GM18870 (cell line): Measurements from ENCODE around the gene CLSTN1.
"Not testable (repeated sequence)": the region's sequence is repeated elsewhere in the genome, so short reads cannot be mapped to it uniquely, and the experiment has no call there.

Experiments used
- ATAC-seq: cut with Tn5 transposase; IDR thresholded peaks from one replicate; pipeline ENCODE4 v1.9.1; 2021; ENCODE audit warnings: moderate library complexity; ENCODE audit not compliant: unreplicated experiment

CLSTN1 gene

DNA sequence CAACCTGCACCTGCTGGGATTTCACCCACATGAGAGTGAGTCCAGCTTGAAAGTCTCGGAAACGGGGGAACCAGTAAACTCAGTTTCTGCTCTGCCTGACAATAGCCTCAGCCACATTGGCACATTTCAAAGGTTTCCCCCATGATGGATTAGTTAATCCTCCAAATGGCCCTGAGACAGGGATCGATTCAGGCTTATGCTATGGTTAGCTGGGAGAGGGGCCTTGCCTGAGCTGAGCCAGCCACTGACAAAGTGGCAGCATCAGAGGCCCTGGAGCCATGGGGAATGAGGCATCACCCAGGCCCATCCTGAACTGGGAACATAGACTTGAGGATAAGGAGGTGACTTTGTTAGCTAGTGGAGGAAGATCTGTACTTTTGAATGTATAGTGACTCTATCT is 2.9 kb upstream of the CLSTN1 start:
- no peak for ATAC-seq

DNA sequence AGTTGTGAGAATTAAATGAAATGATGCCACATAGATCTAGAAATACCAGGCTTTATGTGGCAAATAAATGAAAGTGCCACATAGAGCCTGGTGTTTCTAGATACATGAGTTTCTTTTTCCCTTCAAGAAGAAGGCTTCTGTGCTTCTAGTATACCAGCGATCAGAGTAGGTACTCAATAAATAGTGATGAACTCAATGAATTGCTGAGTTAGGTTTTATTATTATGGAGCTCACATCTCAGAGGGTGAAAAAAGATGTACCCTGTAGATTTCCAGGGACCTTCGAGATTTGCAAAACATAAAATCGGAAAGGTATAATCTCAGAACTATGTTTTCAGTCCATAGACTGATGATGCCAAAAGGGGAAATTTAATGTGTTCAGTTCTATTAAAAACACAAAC is 2.3 kb upstream of the CLSTN1 start:
- ATAC-seq, result no peak

DNA sequence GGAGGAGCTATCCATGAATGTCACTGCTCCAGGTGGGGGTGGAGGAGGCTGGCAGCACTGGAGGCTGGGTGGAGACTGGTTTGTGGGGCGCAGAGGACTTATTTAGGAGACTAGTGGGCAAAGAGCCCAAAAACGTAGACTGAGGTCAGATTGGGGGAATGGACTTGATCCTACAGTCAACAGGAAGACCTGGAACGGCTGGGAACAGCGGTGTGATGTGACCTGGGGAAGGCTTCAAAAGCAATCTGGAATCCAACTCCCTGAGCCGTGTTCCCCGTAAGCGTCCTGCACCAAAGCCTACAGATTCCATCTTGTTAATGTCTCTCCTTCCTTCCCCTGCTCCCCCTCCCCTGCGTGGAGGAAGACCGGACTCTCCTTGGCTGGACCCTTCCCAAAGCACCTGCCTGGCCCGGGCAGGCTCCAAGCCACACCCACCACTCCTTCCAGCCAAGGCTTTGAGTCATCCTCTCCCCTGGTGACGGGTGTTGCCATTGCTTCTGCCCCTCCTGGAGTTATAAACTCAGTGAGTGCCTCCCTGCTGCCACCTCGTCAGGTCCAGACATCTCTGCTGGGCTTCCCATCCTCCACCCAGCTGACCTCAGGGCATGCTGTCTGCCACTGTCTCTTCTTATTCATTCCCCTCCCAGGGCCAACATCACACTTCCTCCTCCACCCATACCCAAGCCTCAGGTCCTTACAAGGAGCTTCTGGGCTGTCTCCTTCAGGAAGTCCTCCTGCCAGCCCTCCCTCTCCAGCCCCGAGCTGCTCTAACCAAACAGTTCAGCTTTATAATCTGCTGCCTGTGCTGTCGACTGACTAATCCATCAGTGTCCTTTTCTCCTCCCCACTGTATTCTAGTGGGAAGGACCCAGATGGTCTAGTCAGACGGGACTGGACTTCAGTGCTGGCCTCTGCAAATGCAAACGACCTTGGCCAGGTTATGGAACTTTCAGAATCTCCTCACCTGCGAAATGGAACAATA is 1.6 kb upstream of the CLSTN1 start:
- no peak for ATAC-seq

DNA sequence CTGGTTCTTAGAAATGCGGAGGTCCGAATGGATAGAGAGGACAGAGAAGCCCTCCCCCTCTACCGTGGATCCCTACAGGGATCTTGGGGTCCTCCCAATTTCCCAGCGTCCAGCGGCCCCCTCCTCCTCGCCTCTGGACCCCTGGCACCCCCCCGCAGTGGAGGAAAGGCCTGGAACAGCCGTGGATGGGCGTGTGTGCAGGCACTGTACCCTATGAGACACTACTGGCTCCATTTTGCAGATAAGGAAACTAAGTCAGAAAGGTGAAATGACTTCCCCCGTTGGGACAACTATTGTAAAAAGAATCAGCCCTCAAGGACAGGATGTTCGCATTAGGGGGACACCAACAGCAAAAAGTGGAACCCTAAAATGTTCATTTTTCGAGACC is 931 bp upstream of the CLSTN1 start:
- no peak for ATAC-seq

DNA sequence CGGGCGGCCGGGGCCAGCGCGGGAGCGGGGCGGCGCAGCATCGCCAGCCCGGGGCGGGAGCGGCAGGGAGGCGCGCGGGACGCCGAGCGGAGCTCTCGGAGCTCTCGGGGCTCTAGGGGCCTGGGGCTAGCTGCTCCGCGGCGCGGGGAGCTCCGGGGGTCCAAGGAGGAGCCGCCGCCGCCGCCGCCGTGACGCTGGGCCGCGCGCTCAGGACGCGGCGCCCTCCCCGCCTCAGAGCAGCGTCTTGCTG is 147 bp downstream of the CLSTN1 start:
- no peak for ATAC-seq

DNA sequence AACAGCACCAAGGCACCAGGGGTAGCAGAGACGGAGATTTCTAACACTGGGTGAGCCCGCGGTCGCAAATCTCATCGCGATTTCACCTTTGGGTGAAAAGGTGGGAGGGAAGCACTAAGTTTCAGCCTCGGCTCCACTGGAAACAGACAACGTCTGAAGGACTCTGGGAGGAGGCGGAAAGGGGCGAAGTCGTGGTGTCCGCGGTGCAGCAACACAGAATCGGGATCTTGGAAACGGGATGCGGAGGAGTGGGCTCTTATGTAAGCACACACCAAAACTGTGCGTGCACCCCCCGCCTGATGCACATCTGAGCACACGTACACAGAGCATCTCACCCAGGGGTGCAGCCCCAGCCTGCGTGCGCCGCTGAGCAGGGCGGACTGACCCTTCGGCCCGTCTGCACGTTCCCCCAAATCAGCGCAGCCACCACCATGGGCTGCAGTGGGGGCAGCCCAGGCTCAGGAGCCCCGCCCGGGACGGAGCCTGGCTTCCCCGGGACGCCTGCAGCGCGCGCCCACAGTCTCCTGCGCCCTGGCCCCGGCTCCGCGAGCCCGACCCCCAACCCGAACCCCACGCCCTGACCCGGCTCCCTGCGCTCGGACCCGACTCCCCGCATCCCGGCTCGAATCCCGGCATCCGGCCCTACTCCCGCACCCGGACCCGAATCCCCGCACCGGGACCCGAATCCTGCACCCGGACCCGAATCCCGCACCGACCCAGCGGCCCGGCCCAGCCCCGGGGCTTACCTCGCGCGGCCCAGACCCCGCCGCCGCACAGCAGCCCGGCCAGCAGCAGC is 670 bp downstream of the CLSTN1 start:
- no peak for ATAC-seq

DNA sequence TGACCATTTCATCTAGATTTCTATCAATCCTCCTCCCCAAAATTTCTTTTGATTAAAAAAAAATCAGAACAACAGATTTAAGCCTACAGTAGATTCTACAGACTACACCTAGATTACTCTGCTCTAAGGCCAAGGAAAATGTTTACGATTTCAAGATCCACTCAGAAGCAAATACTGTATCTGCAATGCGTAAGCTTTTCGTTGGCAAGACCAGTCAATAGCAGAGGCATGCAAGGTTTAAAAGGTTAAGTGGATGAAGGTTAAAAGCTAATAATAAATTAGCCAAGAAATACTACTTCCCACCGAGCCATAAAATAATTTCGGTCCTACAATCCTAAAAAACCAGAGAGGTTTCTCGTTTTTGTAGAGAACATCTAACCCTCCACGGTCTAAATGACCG is 1.3 kb downstream of the CLSTN1 start:
- ATAC-seq, result no peak

DNA sequence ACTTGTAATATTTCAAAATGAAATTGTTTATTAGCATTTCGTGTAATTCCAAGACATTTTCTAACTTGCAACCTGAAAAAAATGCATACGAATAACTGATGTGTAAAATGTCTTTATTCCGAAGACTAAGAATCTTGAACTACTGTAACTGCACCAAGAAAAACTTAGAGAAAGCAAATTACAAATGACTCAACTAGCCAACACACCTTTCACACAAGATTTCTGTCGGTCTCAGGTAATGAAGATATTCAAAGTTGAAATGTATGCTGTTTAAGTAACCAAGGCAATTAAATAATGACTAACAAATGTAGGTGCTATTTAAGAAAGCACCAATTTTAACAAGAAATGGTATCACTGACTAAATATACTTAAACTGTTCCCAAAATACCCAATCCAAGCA is 2.1 kb downstream of the CLSTN1 start:
- ATAC-seq, result no peak

DNA sequence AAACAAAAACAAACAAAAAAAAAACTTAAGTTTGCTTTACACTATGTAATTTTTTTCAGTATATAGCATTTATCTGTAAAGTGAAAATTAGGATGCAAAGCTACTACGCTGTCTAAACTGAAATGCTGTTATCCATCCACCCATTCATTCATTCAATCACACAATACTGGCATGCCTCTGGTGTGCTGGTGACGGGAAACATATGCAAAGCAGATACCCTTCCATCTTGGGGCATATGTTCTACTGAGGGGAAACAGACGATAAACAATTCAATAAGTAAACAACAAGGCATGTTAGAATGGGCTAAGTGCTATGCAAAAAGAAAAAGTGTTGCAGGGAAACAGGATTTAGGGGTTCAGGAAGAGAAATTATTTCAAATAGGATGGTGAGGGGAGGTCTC is 3.2 kb downstream of the CLSTN1 start:
- ATAC-seq, result no peak

DNA sequence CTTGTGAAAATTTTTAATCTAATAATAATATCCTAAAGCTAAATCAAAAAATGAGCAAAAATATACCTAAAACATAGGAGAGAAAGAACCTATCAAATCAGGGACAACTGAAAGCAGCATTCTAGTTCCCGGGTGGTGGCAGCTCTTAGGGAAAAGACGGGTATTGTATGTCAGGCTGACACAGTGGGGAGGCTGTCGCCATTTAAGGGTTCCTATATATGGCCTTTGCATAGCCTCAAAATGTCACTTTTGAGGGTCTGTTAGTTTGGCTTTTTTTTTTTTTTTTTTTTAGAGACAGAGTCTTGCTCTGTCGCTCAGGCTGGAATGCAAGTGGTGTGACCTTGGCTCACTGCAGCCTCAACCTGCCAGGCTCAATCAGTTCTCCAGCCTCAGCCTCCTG is 6.0 kb downstream of the CLSTN1 start:
- ATAC-seq, result no peak

DNA sequence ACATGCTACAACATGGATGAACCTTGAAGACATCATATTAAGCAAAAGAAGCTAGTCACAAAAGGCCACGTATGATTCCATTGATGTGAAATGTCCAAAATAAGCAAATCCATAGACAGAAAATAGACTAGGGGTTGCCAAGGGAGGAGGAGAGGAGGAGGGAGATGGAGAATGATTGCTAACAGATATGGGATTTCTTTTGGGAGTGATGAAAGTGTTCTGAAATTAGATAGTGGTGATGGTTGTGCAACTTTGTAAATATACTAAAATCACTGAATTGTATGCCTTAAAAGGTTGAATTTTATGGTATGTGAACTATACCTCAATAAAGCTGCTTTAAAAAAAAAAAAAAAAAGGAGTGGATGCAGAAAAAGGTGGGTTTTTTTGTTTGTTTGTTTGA is 7.6 kb downstream of the CLSTN1 start:
- no peak for ATAC-seq

DNA sequence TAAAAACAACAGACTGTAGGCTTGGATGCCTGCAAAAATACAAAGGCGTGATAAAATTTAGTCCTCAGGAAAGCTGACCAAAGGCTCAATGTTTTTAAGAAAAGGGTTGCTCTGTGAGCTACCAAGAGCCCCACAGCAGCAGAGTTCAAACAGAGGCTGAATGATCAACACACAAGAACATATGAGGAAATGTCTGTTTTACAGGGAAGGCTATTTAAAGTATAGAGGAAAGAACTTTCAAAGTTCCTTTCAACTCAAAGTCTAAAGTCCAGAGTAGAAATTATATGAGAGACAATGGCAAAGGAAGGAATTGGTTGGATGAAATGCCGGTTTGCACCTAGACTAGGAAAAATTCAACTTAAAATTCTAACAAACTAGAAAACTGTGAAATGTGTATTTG is 8.6 kb downstream of the CLSTN1 start:
- no peak for ATAC-seq

DNA sequence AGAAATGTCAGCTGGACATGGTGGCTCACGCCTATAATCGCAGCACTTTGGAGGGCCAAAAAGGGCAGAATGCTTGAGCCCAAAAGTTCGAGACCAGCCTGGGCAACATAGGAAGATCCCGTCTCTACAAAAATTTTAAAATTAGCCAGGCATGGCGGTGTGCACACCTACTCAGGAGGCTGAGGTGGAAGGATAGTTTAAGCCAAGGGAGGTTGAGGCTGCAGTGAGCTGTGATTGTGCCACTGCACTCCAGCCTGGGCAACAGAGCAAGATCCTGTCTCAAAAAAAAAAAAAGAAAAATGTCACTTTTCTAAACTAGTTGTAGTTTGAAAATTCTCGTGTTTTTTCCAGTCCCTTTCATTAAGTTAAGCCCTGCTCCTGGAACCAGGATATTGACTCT is 9.1 kb downstream of the CLSTN1 start:
- ATAC-seq, result no peak

DNA sequence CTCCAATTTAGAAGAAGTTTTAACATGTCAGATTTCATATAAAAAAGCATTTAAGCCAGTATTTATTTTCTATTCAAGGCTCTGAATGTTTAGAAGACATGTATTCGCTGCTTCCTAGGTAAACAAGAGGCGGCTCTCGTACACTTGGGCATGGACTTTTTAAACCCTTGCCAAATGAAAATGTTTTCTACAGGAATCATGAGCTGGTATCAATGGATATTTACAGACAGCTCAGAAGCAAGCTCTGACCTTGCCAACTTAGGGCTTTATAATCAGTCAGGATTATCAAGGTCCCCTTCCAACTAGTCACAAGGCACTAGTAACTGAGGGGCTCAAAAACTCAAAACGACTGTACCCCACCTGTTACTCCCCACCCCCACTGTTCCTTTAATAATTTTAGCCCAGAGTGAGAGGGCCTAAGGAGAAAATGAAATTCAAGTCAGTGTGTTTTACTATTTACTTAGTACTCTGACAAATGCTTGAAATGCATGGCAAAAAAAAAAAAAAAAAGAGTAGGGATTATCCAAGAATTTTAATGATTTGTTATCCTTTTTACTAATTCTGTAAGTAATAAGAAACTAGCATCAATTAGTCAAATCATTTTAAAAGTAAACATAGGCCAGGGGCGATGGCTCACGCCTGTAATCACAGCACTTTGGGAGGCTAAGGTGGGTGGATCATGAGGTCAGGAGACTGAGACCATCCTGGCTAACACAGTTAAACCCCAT is 12.4 kb downstream of the CLSTN1 start:
- ATAC-seq, result no peak

DNA sequence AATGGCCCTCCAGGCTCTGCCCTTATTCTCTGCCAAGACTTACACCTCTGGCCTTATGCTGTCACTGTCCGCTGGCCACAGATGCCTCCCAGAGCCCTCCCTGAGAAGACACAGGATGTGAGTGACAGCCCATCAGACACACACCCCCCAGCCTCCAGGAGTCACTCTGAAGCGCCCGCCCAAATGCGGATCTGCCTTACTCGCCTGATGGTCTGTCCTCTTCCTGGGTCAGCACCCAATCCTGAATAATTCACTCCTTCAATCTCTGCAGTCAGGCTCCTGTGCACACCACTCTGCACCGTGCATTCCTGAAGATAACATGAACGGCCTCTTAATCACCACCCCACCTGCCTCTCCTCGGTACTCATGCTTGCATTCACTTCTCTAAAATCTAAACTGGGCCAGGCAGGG is 14.7 kb downstream of the CLSTN1 start:
- ATAC-seq, result no peak

DNA sequence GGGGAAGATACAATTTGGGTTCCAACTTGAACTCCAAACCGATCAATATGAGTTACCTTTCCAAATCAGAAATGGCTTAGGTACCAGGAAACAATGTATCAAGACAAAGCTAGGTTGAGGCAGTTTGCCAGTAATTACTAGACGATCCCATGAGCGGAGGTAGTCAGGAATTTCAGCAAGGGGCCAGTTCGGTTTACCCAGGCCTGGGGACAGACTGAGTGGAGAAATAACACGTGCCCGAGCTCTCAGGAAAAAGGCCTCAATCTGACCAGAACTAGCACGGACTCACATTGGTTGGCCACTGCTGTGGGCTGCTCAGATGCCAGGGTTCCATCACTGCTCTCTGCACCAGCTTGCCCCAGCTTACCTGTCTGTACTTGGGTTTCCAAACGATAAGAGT is 15.3 kb downstream of the CLSTN1 start:
- no peak for ATAC-seq

DNA sequence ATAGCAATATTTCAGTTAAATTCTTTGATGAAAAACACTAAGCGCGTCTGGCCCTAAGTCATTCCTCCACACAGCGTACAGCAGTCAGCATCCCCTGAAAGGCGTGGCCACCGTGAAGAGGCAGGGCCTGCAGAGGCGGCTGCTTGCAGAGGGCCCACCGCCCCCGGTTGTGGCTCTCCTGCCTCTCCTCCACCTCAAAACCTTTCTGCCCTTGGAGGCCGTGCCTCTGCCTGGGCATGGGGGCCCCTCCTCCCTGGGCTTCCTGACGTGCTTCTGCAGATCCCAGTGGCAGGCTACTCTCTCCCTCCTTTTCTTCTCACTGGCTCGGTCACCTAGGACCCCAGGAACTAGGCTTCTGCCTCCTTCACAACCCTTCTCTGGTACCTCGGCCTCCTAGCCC is 16.2 kb downstream of the CLSTN1 start:
- ATAC-seq, result no peak

DNA sequence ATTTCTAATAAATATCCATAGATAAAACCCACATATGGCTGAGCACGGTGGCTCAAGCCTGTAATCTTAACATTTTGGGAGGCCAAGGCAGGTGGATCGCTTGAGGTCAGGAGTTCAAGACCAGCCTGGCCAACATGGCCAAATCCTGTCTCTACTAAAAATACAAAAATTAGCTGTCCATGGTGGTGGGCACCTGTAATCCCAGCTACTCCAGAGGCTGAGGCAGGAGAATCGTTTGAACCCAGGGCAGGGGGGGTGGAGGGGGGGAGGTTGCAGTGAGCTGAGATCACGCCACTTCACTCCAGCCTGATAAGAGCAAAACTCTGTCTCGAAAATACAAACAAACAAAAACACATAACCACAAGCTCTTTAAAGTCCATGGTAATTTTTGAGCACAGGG is 17.8 kb downstream of the CLSTN1 start:
- ATAC-seq, result not testable (repeated sequence)

DNA sequence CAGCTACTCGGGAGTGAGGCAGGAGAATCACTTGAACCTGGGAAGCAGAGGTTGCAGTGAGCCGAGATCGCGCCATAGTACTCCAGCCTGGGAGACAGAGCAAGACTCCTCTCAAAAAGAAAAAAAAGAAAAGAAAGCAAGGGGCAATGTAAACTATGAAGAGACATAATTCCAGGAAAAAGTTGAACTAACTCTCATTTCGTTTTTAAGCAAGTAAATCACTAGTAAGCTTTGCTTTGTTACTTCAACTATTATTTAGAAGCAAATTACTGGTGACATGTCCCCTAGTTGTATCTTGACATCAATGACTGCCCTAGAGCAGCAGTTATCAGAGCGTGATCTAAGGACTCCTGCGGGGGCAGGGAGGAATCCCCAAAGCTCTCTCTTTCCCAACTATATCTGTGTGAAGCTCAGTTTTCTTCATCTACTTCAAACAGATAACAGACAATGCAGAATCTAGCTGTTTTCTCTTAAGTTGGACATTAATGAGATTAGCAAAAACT is 18.7 kb downstream of the CLSTN1 start:
- no peak for ATAC-seq

DNA sequence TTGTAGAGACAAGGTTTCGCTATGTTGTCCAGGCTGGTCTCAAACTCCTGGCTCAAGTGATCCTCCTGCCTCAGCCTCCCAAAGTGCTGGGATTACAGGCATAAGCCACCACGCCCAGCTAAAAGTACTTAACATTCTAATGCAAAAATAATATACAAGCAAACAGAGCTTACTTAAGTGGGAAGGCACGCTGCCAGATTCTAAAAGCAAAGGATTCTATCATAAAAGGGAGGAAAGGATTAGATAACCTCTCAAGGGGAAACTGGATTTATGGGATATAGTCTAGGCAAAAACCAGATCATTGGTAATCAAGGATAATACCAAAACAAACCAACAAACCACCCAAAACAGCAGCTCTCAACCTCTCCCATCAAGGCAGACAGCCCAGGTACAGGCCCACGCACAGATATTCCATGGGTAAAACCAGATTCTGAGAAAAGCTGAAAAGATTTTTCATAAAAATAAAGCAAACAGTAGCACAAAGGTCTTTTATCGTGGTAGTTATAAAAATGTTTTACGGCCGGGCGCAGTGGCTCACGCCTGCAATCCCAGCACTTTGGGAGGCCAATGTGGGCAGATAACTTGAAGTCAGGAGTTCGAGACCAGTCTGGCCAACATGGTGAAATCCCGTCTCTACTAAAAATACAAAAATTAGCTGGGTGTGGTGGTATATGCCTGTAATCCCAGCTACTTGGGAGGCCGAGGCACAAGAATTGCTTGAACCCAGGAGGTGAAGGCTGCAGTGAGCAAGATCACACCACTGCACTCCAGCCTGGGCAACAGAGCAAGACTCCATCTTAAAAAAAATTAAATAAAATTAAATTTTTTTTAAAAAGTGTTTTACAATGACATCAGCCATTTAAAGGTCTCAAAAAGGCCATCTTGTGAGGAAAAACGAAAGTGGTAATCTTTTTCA is 20.5 kb downstream of the CLSTN1 start:
- ATAC-seq, result not testable (repeated sequence)

DNA sequence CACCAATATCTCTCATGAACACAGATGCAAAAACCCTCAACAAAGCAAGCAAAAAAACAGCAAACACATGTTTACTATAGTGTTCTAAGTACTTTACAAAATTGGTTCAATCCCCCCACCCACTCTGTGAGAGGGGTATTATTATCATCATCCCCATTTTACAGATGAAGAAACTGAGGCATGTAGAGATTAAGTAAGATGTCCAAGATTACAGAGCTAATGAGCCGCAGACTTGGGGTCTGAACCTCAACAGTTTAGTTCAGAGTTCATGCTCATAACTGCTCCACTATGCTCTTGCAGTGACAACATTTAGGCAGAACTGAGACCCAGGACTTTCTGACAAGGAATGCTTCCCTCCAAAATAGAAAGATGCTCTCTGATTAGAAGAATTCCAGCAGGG is 21.9 kb downstream of the CLSTN1 start:
- ATAC-seq, result no peak
